OCI-M2 (cell line): ENCODE measurements around the gene DDX28.

Experiments used
- DNase-seq: peaks from one replicate; lab custom pipeline; 2025; ENCODE audit not compliant: unreplicated experiment; lab: John Stamatoyannopoulos, UW

Gene DDX28, protein sequence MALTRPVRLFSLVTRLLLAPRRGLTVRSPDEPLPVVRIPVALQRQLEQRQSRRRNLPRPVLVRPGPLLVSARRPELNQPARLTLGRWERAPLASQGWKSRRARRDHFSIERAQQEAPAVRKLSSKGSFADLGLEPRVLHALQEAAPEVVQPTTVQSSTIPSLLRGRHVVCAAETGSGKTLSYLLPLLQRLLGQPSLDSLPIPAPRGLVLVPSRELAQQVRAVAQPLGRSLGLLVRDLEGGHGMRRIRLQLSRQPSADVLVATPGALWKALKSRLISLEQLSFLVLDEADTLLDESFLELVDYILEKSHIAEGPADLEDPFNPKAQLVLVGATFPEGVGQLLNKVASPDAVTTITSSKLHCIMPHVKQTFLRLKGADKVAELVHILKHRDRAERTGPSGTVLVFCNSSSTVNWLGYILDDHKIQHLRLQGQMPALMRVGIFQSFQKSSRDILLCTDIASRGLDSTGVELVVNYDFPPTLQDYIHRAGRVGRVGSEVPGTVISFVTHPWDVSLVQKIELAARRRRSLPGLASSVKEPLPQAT

DNA sequence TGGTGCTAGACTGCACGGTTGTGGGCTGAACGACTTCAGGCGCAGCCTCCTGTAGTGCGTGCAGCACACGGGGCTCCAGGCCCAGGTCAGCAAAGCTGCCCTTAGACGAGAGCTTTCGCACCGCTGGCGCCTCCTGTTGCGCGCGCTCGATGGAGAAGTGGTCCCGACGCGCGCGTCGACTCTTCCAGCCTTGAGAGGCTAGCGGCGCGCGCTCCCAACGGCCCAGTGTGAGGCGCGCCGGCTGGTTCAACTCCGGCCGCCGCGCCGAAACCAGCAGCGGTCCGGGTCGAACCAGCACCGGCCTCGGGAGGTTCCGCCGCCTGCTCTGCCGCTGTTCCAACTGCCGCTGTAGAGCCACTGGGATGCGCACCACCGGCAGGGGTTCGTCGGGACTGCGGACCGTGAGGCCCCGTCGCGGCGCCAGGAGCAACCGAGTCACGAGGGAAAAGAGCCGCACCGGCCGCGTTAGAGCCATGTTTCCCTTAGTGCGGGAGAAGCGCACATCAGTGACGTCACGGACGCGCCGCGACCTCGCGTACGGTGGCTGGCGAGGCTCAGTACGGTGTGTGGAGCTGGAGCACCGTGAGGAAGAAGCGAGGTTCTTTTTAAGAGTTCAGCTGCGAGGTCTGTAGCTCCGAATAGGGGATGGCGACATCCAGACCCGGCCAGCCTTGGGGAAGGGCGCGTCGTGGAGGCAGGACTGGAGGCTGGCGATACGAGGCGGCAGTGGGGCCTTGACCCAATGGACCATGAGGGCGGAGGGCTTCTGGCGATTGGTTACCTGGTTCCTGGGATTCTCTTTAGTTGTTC lies at the start of gene DDX28, which contains the start of gene DUS2:
Gene DDX28 (minus strand): TSS at position 505 of the 810 bp plus-strand sequence. CDS start 30 bp downstream, at position 475.
Gene DUS2 (plus strand): TSS at position 557 of the 810 bp plus-strand sequence. CDS start 14,740 bp downstream, outside the sequence.
- DNase-seq, result peak; percentile 93

DNA sequence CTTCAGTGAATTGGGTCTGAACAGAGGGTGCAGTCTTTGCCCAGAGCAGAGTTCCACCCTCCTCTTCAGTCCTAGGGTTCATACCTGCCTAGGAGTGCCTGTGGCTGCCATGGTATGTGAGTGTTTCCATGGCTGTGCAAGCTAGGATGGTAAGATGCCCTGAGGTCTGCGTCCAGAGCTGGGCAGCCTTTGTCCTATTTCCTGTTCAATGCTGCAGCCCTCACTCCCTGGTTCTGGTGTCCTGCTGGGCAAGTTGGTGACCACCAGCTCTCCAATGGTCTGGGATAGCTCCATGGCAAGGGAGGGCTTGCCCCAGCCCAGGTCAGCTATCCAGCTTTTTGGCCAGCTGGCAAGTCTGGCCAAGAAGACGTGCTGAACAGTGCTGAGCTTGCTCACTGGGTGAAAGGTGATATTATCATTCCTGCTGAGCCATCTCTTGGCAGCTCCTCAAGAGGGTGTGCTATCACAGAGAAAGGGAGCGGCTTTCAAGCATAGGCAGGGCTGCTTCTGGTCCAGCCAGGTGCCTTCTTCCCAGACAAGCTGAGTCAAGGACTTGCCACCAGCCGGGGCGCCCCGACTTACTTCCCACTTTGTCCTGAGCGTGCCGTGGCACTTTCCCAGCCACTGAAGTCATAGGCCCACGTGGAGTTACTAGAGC lies 49.1 kb upstream of the DDX28 start:
- DNase-seq, result no peak

DNA sequence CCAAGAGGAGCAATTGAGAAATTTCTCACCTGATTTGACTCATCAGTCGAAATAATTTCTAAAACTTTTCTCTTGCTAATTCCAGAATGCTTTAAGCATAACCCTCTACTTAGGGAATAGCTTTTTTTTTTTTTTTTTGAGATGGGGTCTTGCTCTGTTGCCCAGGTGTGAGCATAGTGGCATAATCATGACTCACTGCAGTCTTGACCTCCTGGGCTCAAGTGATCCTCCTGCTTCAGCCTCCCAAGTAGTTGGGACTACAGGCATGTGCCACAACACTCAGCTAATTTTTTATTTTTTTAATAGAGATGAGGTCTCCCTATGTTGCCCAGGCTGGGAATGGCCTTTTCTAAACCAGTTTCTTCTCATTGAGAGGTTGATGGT lies 48.5 kb upstream of the DDX28 start:
- DNase-seq, result no peak

DNA sequence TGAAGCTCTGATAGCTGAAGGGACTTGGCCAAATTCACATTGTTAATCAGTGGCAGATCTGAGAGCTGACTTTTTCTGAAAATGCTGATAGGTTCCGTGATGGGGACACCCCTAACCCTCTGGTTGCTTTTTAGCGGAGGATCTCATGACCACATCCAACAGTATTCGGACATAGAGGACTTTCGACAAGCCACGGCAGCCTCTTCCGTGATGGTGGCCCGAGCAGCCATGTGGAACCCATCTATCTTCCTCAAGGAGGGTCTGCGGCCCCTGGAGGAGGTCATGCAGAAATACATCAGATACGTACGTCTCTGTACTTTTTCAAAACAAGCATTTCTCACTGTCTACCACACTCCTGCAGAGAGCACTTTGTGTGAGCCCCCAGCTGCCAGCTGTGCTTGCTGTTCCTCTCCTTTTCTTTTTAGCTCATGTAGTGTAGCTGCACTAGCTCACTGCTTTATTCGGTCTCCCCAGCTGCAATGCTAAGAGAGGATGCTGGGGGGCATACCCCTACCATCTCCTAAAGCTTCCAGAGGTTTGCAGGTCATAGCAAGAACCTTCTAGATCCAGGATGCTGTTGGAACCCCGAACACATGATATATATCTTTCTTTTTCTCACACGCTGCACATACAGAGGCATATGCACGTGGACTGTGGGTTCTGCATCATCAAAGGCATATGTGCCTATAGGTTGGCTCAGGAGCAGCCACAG lies 47.9 kb upstream of the DDX28 start:
- DNase-seq, result no peak

DNA sequence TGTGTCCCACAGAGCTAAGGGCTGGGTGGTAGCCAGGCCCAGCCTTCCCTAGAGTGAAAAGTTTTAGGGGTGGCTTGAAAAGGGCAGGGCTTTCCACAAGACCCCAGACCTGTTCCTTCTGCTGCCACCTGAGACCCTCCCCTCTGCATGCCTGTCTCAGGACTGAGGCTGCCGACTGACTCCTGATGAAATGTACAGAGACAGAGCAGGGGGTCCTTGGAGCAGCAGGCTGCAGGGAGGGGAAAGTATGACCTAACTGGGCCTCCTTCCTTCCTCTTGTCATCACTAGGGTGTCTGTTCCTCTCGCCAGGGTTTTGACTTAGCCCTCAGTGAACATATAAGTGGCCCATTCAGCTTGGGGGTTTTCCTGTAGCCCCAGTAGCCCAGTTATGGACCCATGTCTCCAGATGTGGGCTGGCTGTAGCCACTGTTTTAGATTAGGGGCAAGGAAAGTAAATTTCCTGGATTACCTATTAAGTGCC lies 47.3 kb upstream of the DDX28 start:
- DNase-seq, result no peak

DNA sequence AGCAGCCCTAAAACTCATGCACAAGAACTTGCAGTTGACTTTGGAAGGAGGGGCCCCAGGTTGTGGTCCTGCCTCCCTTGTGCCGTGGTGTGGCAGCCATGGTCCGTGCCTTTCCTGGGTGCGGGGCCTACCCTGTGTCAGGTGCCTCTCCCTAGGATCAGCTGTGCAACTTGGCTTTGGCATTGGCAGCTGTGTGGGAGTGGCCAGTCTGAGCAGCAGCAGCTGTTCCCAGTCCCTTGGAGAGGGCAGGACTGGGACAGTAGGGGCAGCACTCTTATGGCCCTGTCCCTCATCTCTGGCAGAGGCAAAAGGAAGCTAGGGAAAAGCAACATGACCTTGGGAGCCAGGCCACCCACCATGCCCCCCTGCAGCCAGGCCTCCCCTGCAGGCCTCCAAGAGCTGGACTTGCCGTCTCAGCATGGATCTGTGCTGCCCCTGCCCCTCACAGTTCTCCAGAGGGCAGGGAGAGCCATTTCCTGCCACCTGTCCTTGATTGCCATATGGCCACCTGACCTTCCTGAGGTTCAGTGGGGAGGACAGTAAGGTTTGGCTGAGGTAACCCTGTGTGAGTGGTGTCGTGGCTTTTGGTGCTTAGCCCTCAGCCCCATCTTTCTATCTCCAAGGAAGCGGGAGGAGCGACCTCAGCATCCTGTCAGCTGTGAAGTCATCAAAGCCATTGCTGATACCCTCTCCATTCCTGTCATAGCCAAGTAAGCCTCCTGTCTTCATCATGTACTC lies 46.6 kb upstream of the DDX28 start:
- DNase-seq, result no peak

DNA sequence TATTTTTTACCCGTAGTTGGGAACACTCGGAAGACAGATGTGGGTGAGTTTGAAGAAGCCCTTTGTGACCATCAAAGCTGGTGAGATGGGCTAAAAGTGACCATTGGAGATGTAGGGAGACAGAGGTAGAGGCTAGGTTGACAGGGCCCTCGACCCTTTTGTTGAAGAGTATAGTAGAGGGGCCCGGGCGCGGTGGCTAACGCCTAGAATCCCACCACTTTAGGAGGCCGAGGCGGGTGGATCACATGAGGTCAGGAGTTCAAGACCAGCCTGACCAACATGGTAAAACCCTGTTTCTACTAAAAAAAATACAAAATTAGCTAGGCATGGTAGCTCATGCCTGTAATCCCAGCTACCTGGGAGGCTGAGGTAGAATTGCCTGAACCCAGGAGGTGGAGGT lies 45.9 kb upstream of the DDX28 start:
- no peak for DNase-seq

DNA sequence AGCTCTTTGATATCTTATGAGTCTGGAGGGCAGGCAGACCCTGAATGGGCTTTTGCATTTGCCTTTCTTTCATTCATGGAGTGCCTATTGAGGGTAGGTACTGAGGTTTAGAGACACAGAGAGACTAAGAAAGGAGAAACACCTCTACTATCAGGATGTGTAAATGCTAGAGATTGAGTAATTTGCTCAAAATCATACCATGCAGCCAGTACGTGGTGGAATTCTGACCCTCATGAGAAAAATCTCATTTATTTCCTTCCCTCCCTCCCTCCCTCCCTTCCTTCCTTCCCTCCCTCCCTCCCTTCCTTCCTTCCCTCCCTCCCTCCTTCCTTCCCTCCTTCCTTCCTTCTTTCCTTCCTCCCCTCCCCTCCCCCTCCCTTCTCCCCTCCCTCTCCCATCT lies 43.7 kb upstream of the DDX28 start:
- no peak for DNase-seq

DNA sequence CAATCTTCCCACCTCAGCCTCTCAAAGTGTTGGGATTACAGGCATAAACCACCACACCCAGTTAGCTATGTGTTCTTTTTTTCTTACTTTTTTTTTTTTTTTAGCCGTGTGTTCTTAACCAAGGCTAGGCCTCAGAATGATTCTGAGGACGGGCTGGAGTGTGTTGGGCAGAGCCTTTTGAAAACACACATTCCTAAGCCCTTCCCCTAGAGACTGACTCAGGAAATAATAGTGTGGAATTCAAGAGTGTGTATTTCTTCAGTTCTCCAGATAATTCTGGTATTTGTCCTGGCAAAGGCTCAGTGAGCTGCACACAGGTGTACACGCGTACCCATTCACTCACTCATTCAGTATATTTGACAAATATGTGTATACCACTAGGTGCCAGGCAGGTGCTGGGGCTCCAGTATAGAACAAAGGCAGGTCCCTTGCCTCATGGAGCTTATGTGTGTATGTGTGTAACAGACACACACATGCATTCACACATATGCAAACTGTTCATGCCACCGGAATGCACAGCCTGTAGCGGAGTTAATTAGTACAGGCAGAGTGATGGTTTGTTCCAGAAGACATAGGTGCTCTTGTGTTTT lies 42.8 kb upstream of the DDX28 start:
- no peak for DNase-seq

DNA sequence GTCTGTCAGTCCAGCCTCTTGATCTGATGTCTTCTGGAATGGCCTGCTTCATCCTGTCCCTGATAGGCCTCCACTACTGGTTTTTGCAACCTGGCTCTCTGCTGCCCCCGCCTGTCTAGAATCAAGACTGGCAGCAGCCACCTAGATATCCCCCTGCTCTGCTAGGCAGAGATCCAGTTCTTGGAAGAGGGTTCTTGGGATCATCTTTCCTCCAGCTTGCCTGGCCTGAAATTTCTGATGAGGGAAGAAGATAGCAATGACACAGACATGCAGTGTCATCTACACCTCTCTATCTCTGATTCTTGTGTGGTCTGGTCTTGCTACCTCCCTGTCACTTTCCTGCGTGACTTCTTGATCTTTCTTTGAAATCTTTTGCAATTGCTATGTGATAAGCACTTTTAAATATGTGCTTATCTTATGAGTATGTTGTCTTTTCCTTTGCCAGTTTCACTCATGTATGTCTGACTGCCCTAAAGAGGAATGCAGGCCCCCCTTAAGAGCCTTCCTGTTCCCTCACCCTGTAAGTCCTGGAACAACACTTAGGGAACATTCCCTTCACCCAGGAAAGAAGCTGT lies 41.8 kb upstream of the DDX28 start:
- DNase-seq, result no peak

DNA sequence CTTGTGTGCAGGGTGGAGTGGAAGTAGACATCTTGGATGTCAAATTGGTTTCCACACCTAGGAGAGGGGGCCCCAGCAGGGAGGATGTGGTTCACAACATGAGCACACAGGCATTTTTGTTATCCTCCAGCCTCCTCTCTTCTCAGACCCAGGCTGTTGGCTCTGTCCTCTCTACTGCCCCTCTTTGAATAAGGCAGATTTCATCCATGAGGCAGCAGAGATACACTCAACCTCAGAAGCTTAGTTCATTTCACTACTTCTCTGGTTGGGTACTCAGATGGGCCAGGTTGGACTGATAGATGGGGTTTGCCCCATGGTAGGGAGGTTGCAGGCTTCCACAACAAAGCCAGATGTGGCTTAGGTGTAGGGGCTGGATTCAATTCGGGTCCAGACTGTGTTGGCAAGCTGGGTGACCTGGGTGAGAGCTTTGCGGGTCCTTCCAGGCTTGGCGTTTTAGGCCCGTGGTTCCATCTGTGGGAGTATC lies 39.9 kb upstream of the DDX28 start:
- DNase-seq, result no peak

DNA sequence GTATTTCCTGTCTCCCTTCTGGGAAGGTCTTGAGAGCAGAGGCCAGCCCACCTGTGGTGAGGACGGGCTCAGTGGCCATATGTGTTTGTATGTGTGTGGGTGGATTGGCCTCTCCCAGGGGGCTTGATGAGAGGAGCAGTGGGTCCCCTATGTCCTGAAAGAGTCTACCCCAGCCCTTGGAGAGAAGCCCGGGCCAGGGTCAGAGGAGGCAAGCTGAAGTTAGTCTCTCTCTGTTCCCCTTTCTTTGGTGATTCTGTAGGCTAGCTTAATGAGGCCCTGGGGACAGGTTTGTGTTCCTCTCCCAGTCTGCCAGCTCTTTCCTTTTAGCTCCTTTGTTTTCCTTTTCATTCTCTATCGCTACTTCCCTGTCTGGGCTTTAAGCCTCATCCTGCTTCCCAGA lies 38.4 kb upstream of the DDX28 start:
- no peak for DNase-seq

DNA sequence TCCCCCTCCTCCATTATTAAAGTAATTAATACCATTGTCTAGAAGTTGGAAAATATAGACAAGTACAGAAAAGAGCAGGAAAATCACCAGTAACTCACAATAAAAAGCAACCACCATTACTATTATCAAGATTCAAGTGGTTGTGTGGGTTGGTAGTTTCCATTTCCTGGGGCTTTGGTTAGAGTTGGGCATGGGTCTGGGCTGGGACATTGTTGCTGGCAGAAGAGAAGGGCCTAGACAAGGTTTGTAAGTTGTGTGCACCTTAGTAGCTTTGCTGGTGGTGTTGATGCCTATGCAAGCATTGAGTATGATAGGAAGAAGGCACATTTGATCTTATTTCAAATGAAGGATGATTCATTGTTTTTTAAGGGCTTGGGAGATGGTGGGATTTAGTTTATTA lies 36.8 kb upstream of the DDX28 start:
- no peak for DNase-seq

DNA sequence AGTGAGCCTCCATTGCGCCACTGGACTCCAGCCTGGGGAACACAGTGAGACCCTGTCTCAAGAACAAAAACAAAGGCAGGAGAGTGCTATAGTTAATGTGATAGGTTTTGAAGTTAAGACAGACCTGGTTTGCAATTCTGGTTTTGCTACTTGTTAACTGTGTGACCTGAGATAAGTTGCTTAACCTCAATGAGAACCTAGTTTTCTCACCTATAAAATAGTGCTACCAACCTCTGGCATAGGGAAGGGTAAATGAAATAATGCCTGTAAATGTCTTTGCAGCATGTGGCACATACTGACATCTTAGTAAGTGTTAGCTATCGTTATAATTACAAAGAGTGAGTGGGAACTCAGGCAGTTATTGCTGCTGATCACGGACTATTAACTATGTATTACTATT lies 32.4 kb upstream of the DDX28 start:
- DNase-seq, result no peak

DNA sequence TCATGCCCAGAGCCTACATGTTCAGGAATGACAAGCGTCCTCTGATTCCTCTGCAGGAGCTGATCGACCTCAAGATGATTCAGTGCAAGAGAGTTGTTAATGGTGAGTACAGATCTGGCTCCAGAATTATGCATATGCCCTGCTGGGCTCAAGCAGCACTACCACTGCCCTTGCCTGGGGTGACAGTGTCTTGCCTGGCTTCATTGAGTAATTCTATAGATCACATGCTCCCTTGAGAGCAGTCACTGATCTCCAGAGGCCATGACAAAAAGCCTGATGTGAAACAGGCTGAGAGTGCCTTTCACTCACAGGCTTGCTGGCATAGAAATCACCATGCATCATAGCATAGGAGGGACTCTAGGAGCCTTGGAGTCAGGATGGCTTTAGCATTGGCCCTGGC lies 26.4 kb upstream of the DDX28 start:
- DNase-seq, result no peak

DNA sequence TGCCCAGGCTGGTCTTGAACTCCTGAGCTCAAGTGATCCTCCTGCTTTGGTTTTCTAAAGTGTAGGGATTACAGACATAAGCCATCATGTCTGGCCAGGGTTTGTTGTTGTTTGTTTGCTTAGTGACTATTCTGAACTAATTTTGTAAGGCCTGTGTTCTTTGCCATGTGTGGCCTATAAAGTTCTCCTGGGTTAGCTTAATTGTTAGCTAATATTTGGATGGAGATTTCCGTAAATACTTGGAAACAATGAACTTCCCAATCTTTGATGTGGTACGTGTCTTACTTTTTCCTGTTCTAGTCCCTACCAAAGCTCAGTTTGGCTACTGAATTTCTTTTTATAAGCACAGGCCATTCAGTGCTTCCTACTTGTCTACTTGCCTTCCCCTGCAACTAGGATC lies 25.0 kb upstream of the DDX28 start:
- DNase-seq, result no peak

DNA sequence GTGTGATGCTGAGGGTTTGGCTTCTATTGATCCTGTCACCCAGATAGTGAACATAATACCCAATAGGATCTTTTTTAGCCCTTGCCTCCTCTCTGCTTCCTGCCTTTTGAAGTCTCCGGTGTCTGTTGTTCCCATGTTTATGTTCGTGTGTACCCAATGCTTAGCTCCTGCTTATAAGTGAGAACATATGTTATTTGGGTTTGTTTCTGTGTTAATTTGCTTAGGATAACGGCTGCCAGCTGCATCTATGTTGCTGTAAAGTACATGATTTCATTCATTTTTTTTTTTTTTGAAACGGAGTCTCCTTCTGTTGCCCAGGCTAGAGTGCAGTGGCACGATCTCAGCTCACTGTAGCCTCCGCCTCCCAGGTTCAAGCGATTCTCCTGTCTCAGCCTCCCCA lies 23.1 kb upstream of the DDX28 start:
- DNase-seq, result no peak

DNA sequence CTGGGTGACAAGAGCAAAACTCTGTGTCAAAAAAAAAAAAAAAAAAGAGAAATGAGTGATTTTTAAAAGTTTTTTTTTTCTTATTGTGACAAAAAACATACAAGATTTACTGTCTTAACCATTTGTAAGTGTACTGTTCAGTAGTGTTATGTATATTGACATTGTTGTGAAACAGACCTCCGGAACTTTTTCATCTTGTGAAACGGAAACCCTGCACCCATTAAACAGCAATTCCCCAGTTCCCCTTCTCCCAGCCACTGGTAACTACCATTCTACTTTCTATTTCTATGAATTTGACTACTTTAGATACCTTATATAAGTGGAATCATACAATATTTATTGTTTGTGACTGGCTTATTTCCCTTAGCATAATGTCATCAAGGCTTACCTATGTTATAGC lies 18.8 kb upstream of the DDX28 start:
- no peak for DNase-seq
